A549 (cell line): ENCODE results near the gene ANXA6. TPM values are rescaled to one million over a fixed set of nuclear protein-coding genes. Genes with fewer than 3 reads are reported as not detected.

Source experiments
- ATAC-seq, 2 experiments: fragments of 200-7000 bp in 1 of 2; fragments of >200 bp in 1 of 2; cut with Nextera tagmentation in 1 of 2; cut with Tn5 transposase in 1 of 2; 3 replicates each; pipeline versions ENCODE4 v1.8.0 to v1.9.1; 2018 to 2020; ENCODE audit warnings: mild to moderate bottlenecking in 1 of 2, moderate library complexity in 1 of 2
- CTCF ChIA-PET: fragments of 300-600 bp; sonication (Branson Sonifier 250); formaldehyde crosslinking; extraction: SDS; loops from one replicate; lab custom pipeline; 2021; ENCODE audit warnings: antibody characterized with exemption, inconsistent platforms; lab: Yijun Ruan, JAX
- POLR2A ChIA-PET: fragments of 350-600 bp; formaldehyde crosslinking; extraction: SDS; loops from one replicate; lab custom pipeline; 2021; ENCODE audit warnings: antibody characterized with exemption, inconsistent platforms; lab: Yijun Ruan, JAX
- DNase-seq, 2 experiments: peaks; one replicate each; pipeline versions ENCODE4 v3.0.0 to v3.0.0-alpha.2; 2011 to 2016; ENCODE audit warnings: low read depth in 1 of 2, low spot score in 1 of 2
- FAIRE-seq: peaks from 2 replicates; lab custom pipeline; 2011; peaks lifted over from hg19 to GRCh38; lab: Jason Lieb, UNC
- H3K27ac ChIP-seq, 2 experiments: fragments of >200 bp; sonication (Bioruptor Twin); formaldehyde crosslinking; 3 replicates each; pipeline ENCODE4 v1.5.1; 2016 to 2017
- H3K4me1 ChIP-seq: fragments of >200 bp; sonication (Bioruptor Twin); formaldehyde crosslinking; 3 replicates; pipeline ENCODE4 v1.6.1; 2016
- H3K4me2 ChIP-seq: fragments of >200 bp; sonication (Bioruptor Twin); formaldehyde crosslinking; 3 replicates; pipeline ENCODE4 v1.6.1; 2016
- H3K4me3 ChIP-seq: fragments of >200 bp; sonication (Bioruptor Twin); formaldehyde crosslinking; 3 replicates; pipeline ENCODE4 v1.5.1; 2016
- H3K9me3 ChIP-seq: fragments of >200 bp; sonication (Bioruptor Twin); formaldehyde crosslinking; 3 replicates; pipeline ENCODE4 v1.6.1; 2016
- CBX8 ChIP-seq: fragments of 200-600 bp; sonication (generic); IDR thresholded peaks from 2 replicates; pipeline ENCODE4 v1.6.1; 2016
- CEBPB ChIP-seq, 2 experiments: fragments of >200 bp in 1 of 2; sonication (Bioruptor Twin) in 1 of 2; formaldehyde crosslinking in 1 of 2; IDR thresholded peaks; 2 replicates each; pipeline ENCODE4 v1.6.1; 2012 to 2016
- EHMT2 ChIP-seq: fragments of 200-600 bp; sonication (generic); IDR thresholded peaks from 2 replicates; pipeline ENCODE4 v1.6.1; 2016; ENCODE audit warnings: antibody characterized with exemption, low read depth, mild to moderate bottlenecking, moderate library complexity
- EP300 ChIP-seq, 2 experiments: fragments of >200 bp; sonication (Bioruptor Twin); formaldehyde crosslinking; IDR thresholded peaks; 2 replicates in 1 of 2; 3 replicates in 1 of 2; pipeline ENCODE4 v1.6.1; 2016 to 2017
- FOSL2 ChIP-seq, 2 experiments: fragments of 450-650 bp in 1 of 2; fragments of >200 bp in 1 of 2; sonication (Bioruptor Twin) in 1 of 2; formaldehyde crosslinking; IDR thresholded peaks; 2 replicates each; pipeline versions ENCODE4 v1.5.0 to v1.6.1; 2016 to 2020; ENCODE audit warnings: mild to moderate bottlenecking in 1 of 2, moderate library complexity in 1 of 2
- FOXS1 ChIP-seq: fragments of 250-450 bp; sonication (Bioruptor Pico); IDR thresholded peaks from 2 replicates; pipeline ENCODE4 v1.5.0; 2020; ENCODE audit warnings: mild to moderate bottlenecking, moderate library complexity
- KDM5A ChIP-seq: fragments of 200-600 bp; sonication (generic); IDR thresholded peaks from 2 replicates; pipeline ENCODE4 v1.6.1; 2016; ENCODE audit warnings: antibody characterized with exemption, mild to moderate bottlenecking
- MAFK ChIP-seq: fragments of 450-650 bp; IDR thresholded peaks from 2 replicates; pipeline ENCODE4 v1.6.1; 2014; ENCODE audit not compliant: partially characterized antibody
- MYC ChIP-seq: IDR thresholded peaks from 2 replicates; pipeline ENCODE4 v1.6.1; 2012; ENCODE audit warnings: mild to moderate bottlenecking, inconsistent platforms, low read length, improper control_type of control experiment, borderline replicate concordance
- POLR2A ChIP-seq: IDR thresholded peaks from 2 replicates; pipeline ENCODE4 v1.6.1; 2012; ENCODE audit warnings: mild to moderate bottlenecking, low read length
- RAD21 ChIP-seq, 2 experiments: fragments of >200 bp in 1 of 2; sonication (Bioruptor Twin) in 1 of 2; formaldehyde crosslinking in 1 of 2; IDR thresholded peaks in 1 of 2; conservative IDR thresholded peaks in 1 of 2; 2 replicates in 1 of 2; 3 replicates in 1 of 2; pipeline ENCODE4 v1.6.1; 2012 to 2018; ENCODE audit warnings: inconsistent platforms in 1 of 2
- RARB ChIP-seq: fragments of 250-450 bp; sonication (Bioruptor Pico); IDR thresholded peaks from 2 replicates; pipeline ENCODE4 v1.8.0; 2021; ENCODE audit warnings: mild to moderate bottlenecking, moderate library complexity
- RFX5 ChIP-seq: fragments of 450-650 bp; IDR thresholded peaks from 2 replicates; pipeline ENCODE4 v1.7.1; 2014; ENCODE audit warnings: antibody characterized with exemption, mild to moderate bottlenecking, moderate library complexity
- RNF2 ChIP-seq: fragments of 200-600 bp; sonication (generic); IDR thresholded peaks from 2 replicates; pipeline ENCODE4 v1.6.1; 2016; ENCODE audit warnings: low read depth, mild to moderate bottlenecking, antibody characterized with exemption, moderate library complexity, borderline replicate concordance
- SMC3 ChIP-seq: fragments of >200 bp; sonication (Bioruptor Twin); formaldehyde crosslinking; IDR thresholded peaks from 3 replicates; pipeline ENCODE4 v1.6.1; 2018; ENCODE audit warnings: inconsistent platforms
- SREBF2 ChIP-seq: fragments of 450-650 bp; IDR thresholded peaks from 2 replicates; pipeline ENCODE4 v1.6.1; 2014; ENCODE audit warnings: mild to moderate bottlenecking, moderate library complexity
- ZC3H11A ChIP-seq: fragments of 450-650 bp; IDR thresholded peaks from 2 replicates; pipeline ENCODE4 v1.6.1; 2014; ENCODE audit warnings: antibody characterized with exemption, mild to moderate bottlenecking
- WGBS: methylation state at CpG from one replicate; pipeline ENCODE4 v1.1.6; 2017; ENCODE audit errors: missing lambda C conversion rate; 5-methylcytosine and 5-hydroxymethylcytosine counted together
- polyA plus RNA-seq, 4 experiments: library from polyadenylated mRNA; depleted of rRNA in 3 of 4; stranded (reverse); fragments of >200 nt; fragmentation: RNase III in 1 of 4; extraction: RNeasy Plus Mini Kit Qiagen cat#74134 plus additional on column Dnase treatment in 1 of 4; gene quantifications; 2 replicates in 3 of 4; 3 replicates in 1 of 4; pipeline ENCODE4 v1.2.3, GENCODE V29; 2011 to 2017
- TF ChIP-seq, protein P1 (sequence below): fragments of 150-350 bp; IDR thresholded peaks from 2 replicates; pipeline ENCODE4 v1.6.1; 2014; ENCODE audit warnings: low read depth, mild to moderate bottlenecking, low read length
- TF ChIP-seq, protein P2 (sequence below): fragments of 250-450 bp; sonication (Bioruptor Pico); IDR thresholded peaks from 2 replicates; pipeline ENCODE4 v1.5.0; 2020; ENCODE audit warnings: low read depth, mild to moderate bottlenecking, moderate library complexity
- TF ChIP-seq, protein P3 (sequence below): IDR thresholded peaks from 2 replicates; pipeline ENCODE4 v1.6.1; 2012
- TF ChIP-seq, protein P4 (sequence below): fragments of 200-600 bp; sonication (generic); IDR thresholded peaks from 2 replicates; pipeline ENCODE4 v1.6.1; 2016; ENCODE audit warnings: antibody characterized with exemption, mild to moderate bottlenecking, moderate library complexity
- TF ChIP-seq, protein P5 (sequence below): IDR thresholded peaks from 2 replicates; pipeline ENCODE4 v1.6.1; 2012; ENCODE audit warnings: low read depth, borderline replicate concordance

Gene ANXA6
- polyA plus RNA-seq, 2 of the 4 experiments (the other 2 are of a cell fraction), result 32.4 to 53.0 TPM

DNA sequence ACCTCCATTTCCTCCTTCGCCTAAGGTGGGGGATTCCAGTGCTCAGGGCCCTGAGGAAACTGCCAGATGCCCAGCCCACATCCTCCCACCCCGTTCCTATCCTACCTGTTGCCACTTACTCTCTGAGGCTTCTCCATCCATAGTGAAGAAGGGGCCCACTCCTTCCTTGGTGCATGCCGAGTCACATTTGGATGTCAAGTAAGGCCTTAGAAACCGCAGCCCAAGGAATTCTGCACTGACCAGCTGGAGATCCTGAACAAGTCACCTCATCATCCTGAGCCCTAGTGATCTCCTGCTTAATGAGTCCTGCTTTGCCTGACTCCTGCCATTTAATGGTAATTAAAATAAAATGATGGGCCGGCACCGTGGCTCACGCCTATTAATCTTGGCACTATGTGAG, 70.1 kb downstream of the ANXA6 start:
- ATAC-seq, result no peak
- FAIRE-seq, result no peak
- Histone ChIP-seq H3K27ac (peak overlapping the region; percentile 91 to 98; a peak in 4 of 6 replicates), H3K9me3 (no peaks in the 10 kb centered on the region), H3K4me3 (no peak overlapping the region), H3K4me1 (peaks cover 46% of the 10 kb centered on the region), H3K4me2 (no peak overlapping the region)
- 92% methylated on average over 7 of the region's 7 CpGs for WGBS
- CTCF ChIA-PET, result interaction anchor here (0.7 to 7.7 kb wide), 4 partner anchors 9 to 37 kb away, joined by 3 to 113 read pairs (median 6); no protein-coding TSS in a partner anchor
- POLR2A ChIA-PET, result no interaction called here
- TF ChIP-seq RNF2 (no peak), SREBF2 (no peak), MAFK (no peak), RFX5 (no peak), EHMT2 (no peak), FOSL2 (IDR thresholded peaks at IDR 0.05) (no peak), FOSL2 (CRISPR knock-in tag; IDR thresholded peaks at IDR 0.05) (no peak), RARB (CRISPR knock-in tag) (no peak), SMC3 (no peak), FOXS1 (CRISPR knock-in tag) (no peak), POLR2A (no peak), EP300 (IDR thresholded peaks at IDR 0.05) (no peak), CEBPB (IDR thresholded peaks at IDR 0.05) (no peak), CBX8 (no peak), KDM5A (no peak)
- TF ChIP-seq, protein P1, sequence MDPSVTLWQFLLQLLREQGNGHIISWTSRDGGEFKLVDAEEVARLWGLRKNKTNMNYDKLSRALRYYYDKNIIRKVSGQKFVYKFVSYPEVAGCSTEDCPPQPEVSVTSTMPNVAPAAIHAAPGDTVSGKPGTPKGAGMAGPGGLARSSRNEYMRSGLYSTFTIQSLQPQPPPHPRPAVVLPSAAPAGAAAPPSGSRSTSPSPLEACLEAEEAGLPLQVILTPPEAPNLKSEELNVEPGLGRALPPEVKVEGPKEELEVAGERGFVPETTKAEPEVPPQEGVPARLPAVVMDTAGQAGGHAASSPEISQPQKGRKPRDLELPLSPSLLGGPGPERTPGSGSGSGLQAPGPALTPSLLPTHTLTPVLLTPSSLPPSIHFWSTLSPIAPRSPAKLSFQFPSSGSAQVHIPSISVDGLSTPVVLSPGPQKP, result no peak
- TF ChIP-seq, protein P2, sequence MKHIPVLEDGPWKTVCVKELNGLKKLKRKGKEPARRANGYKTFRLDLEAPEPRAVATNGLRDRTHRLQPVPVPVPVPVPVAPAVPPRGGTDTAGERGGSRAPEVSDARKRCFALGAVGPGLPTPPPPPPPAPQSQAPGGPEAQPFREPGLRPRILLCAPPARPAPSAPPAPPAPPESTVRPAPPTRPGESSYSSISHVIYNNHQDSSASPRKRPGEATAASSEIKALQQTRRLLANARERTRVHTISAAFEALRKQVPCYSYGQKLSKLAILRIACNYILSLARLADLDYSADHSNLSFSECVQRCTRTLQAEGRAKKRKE, result no peak
- TF ChIP-seq, protein P3, sequence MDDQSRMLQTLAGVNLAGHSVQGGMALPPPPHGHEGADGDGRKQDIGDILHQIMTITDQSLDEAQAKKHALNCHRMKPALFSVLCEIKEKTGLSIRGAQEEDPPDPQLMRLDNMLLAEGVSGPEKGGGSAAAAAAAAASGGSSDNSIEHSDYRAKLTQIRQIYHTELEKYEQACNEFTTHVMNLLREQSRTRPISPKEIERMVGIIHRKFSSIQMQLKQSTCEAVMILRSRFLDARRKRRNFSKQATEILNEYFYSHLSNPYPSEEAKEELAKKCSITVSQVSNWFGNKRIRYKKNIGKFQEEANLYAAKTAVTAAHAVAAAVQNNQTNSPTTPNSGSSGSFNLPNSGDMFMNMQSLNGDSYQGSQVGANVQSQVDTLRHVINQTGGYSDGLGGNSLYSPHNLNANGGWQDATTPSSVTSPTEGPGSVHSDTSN, result no peak
- DNase-seq, result no peak

DNA sequence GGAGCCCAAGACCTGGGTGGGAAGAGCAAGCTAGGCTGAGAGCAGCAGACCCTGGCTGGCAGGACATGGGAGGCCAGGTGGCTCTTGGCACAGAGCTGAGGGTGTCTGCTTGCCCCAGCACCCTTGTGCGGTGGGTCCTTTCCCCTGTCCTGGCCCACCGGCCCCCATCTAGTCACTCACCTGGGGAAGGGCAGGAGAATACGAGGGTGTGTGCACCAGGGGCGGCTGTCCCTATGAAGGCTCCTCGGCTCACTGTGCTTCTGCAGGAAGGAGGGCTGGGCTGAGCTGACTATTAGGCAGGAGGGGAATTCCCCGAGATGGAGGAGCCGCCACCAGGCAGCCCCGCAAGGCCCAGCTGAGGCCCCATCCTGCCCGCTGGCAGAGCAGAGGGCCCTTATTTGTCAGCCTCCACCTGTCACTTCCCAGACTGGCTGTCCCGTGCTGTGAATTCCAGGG, 70.6 kb downstream of the ANXA6 start:
- no peak overlapping the region for H3K4me2 ChIP-seq
- FAIRE-seq, result no peak
- 61% methylated on average over 5 of the region's 10 CpGs for WGBS
- H3K9me3 ChIP-seq, result no peaks in the 10 kb centered on the region
- ATAC-seq, result no peak
- DNase-seq, result no peak
- no peak overlapping the region for H3K4me3 ChIP-seq
- H3K27ac ChIP-seq, result peak overlapping the region; percentile 91 to 98; a peak in 5 of 6 replicates
- ChIA-PET POLR2A (no interaction called here), CTCF (interaction anchor here (0.7 to 7.7 kb wide), 5 partner anchors 8 to 36 kb away, joined by 3 to 113 read pairs (median 4); no protein-coding TSS in a partner anchor)
- H3K4me1 ChIP-seq, result peaks cover 51% of the 10 kb centered on the region
- TF ChIP-seq RAD21 (conservative IDR thresholded peaks at IDR 0.05 in 1 of 2, IDR thresholded peaks at IDR 0.05 in 1 of 2), result no peak
- no peak for TF ChIP-seq ZC3H11A
- TF ChIP-seq FOXS1 (CRISPR knock-in tag), result no peak
- no peak for TF ChIP-seq MYC
- TF ChIP-seq, protein P4, sequence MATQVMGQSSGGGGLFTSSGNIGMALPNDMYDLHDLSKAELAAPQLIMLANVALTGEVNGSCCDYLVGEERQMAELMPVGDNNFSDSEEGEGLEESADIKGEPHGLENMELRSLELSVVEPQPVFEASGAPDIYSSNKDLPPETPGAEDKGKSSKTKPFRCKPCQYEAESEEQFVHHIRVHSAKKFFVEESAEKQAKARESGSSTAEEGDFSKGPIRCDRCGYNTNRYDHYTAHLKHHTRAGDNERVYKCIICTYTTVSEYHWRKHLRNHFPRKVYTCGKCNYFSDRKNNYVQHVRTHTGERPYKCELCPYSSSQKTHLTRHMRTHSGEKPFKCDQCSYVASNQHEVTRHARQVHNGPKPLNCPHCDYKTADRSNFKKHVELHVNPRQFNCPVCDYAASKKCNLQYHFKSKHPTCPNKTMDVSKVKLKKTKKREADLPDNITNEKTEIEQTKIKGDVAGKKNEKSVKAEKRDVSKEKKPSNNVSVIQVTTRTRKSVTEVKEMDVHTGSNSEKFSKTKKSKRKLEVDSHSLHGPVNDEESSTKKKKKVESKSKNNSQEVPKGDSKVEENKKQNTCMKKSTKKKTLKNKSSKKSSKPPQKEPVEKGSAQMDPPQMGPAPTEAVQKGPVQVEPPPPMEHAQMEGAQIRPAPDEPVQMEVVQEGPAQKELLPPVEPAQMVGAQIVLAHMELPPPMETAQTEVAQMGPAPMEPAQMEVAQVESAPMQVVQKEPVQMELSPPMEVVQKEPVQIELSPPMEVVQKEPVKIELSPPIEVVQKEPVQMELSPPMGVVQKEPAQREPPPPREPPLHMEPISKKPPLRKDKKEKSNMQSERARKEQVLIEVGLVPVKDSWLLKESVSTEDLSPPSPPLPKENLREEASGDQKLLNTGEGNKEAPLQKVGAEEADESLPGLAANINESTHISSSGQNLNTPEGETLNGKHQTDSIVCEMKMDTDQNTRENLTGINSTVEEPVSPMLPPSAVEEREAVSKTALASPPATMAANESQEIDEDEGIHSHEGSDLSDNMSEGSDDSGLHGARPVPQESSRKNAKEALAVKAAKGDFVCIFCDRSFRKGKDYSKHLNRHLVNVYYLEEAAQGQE, result no peak
- TF ChIP-seq, protein P5, sequence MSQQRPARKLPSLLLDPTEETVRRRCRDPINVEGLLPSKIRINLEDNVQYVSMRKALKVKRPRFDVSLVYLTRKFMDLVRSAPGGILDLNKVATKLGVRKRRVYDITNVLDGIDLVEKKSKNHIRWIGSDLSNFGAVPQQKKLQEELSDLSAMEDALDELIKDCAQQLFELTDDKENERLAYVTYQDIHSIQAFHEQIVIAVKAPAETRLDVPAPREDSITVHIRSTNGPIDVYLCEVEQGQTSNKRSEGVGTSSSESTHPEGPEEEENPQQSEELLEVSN, result no peak
- no peak for TF ChIP-seq SREBF2
